WTC11 (cell line): ENCODE measurements around the gene GRK1. TPM values are rescaled to one million over a fixed set of nuclear protein-coding genes. Genes with fewer than 3 reads are reported as not detected.

ENCODE experiments used
- ATAC-seq: fragments of 200-7000 bp; cut with Tn5 transposase; 2 replicates; pipeline ENCODE4 v1.10.0; 2021; ENCODE audit warnings: mild to moderate bottlenecking, moderate library complexity
- CTCF ChIA-PET: fragments of 300-600 bp; sonication (Branson Sonifier 250); formaldehyde crosslinking; loops from one replicate; lab custom pipeline; 2021; ENCODE audit warnings: antibody characterized with exemption; lab: Charles Lee
- POLR2A ChIA-PET: fragments of 350-600 bp; sonication (Branson Sonifier 250); formaldehyde crosslinking; loops from one replicate; lab custom pipeline; 2021; ENCODE audit warnings: antibody characterized with exemption; lab: Charles Lee
- DNase-seq: peaks from one replicate; pipeline ENCODE4 v3.0.0; 2021; ENCODE audit warnings: low spot score
- H3K27ac Mint-ChIP-seq: 2 replicates; pipeline ENCODE4 v1.8.0; 2021; ENCODE audit warnings: mixed read lengths
- H3K27me3 Mint-ChIP-seq: 2 replicates; pipeline ENCODE4 v1.8.0; 2021; ENCODE audit warnings: low read depth, mild to moderate bottlenecking, moderate library complexity, mixed read lengths
- H3K36me3 Mint-ChIP-seq: 2 replicates; pipeline ENCODE4 v1.8.0; 2021; ENCODE audit warnings: mixed read lengths
- H3K4me1 Mint-ChIP-seq: 2 replicates; pipeline ENCODE4 v1.8.0; 2022; ENCODE audit warnings: mixed read lengths
- H3K4me3 Mint-ChIP-seq: 2 replicates; pipeline ENCODE4 v1.8.0; 2021; ENCODE audit warnings: mild to moderate bottlenecking, moderate library complexity, mixed read lengths
- H3K9me3 Mint-ChIP-seq: 2 replicates; pipeline ENCODE4 v1.8.0; 2021; ENCODE audit warnings: mixed read lengths
- AR ChIP-seq: fragments of 250-450 bp; sonication (Bioruptor Pico); IDR thresholded peaks from 2 replicates; pipeline ENCODE4 v1.9.0; 2021; ENCODE audit warnings: mild to moderate bottlenecking
- CBFB ChIP-seq: sonication (generic); formaldehyde crosslinking; IDR thresholded peaks from 2 replicates; pipeline ENCODE4 v1.8.1; 2022; ENCODE audit warnings: mild to moderate bottlenecking, low read depth, missing genetic modification reagents
- E2F1 ChIP-seq: sonication (generic); formaldehyde crosslinking; IDR thresholded peaks from 2 replicates; pipeline ENCODE4 v1.8.0; 2022; ENCODE audit warnings: mild to moderate bottlenecking, missing genetic modification reagents
- E2F4 ChIP-seq: sonication (generic); formaldehyde crosslinking; IDR thresholded peaks from 2 replicates; pipeline ENCODE4 v1.8.1; 2022; ENCODE audit warnings: low read depth, mild to moderate bottlenecking, moderate library complexity, missing genetic modification reagents, borderline replicate concordance
- EMX1 ChIP-seq: fragments of 250-450 bp; sonication (Bioruptor Pico); IDR thresholded peaks from 2 replicates; pipeline ENCODE4 v1.8.0; 2021; ENCODE audit warnings: mild to moderate bottlenecking
- ETV6 ChIP-seq: sonication (generic); formaldehyde crosslinking; IDR thresholded peaks from 2 replicates; pipeline ENCODE4 v1.8.1; 2022; ENCODE audit warnings: mild to moderate bottlenecking, missing genetic modification reagents
- IRF2 ChIP-seq: sonication (generic); formaldehyde crosslinking; IDR thresholded peaks from 2 replicates; pipeline ENCODE4 v1.8.0; 2022; ENCODE audit warnings: low read depth, missing genetic modification reagents, borderline replicate concordance
- JUN ChIP-seq: sonication (generic); formaldehyde crosslinking; IDR thresholded peaks from 2 replicates; pipeline ENCODE4 v1.8.0; 2023; ENCODE audit warnings: mild to moderate bottlenecking, missing genetic modification reagents
- OVOL2 ChIP-seq: fragments of 250-450 bp; sonication (Bioruptor Pico); IDR thresholded peaks from 2 replicates; pipeline ENCODE4 v1.9.0; 2021; ENCODE audit warnings: mild to moderate bottlenecking, borderline replicate concordance
- RORB ChIP-seq: fragments of 250-450 bp; sonication (Bioruptor Pico); IDR thresholded peaks from 2 replicates; pipeline ENCODE4 v1.9.0; 2021; ENCODE audit warnings: mild to moderate bottlenecking
- ZBTB43 ChIP-seq: sonication (generic); formaldehyde crosslinking; IDR thresholded peaks from 2 replicates; pipeline ENCODE4 v1.8.1; 2023; ENCODE audit warnings: mild to moderate bottlenecking, missing genetic modification reagents
- ZNF219 ChIP-seq: sonication (generic); formaldehyde crosslinking; IDR thresholded peaks from 2 replicates; pipeline ENCODE4 v1.8.0; 2023; ENCODE audit warnings: missing genetic modification reagents, mild to moderate bottlenecking, borderline replicate concordance
- ZNF396 ChIP-seq: fragments of 250-450 bp; sonication (Bioruptor Pico); IDR thresholded peaks from 2 replicates; pipeline ENCODE4 v1.8.0; 2021; ENCODE audit warnings: mild to moderate bottlenecking, moderate library complexity, borderline replicate concordance
- ZSCAN18 ChIP-seq: fragments of 250-450 bp; sonication (Bioruptor Pico); IDR thresholded peaks from 2 replicates; pipeline ENCODE4 v2.1.2; 2022; ENCODE audit warnings: mild to moderate bottlenecking, moderate library complexity
- total RNA-seq: library from RNA; stranded (reverse); gene quantifications from 3 replicates; pipeline ENCODE4 v1.2.3, GENCODE V29; 2021

The GRK1 gene
- total RNA-seq, 1 experiment from 2014 or later, result 0.17 TPM

GRCh38 chr13:113646376-113646775 lies 20.6 kb upstream of the GRK1 start:
- ATAC-seq (no peak), DNase-seq (no peak)
- Mint-ChIP-seq H3K36me3 (peaks cover 25% of the 10 kb centered on the region), H3K27me3 (no peaks in the 10 kb centered on the region), H3K4me3 (no peak overlapping the region), H3K4me1 (no peaks in the 10 kb centered on the region; the same call in 1 of the 2 replicates), H3K9me3 (peaks cover 27% of the 10 kb centered on the region), H3K27ac (no peak overlapping the region)
- TF ChIP-seq IRF2 (no peak), ZNF219 (no peak), ZSCAN18 (CRISPR knock-in tag) (no peak), RORB (CRISPR knock-in tag) (no peak), ZNF396 (CRISPR knock-in tag) (no peak), JUN (no peak), CBFB (no peak), ETV6 (CRISPR knock-in tag) (no peak), E2F1 (CRISPR knock-in tag) (no peak)
- POLR2A ChIA-PET, result no interaction called here
- CTCF ChIA-PET, result no interaction called here

- POLR2A ChIA-PET, result no interaction called here
- TF ChIP-seq AR (CRISPR knock-in tag), result no peak
- TF ChIP-seq E2F4 (CRISPR knock-in tag), result no peak
- TF ChIP-seq JUN, result no peak
- no peak for TF ChIP-seq ZBTB43 (CRISPR knock-in tag)
- TF ChIP-seq OVOL2 (CRISPR knock-in tag), result no peak
- no peak for TF ChIP-seq EMX1 (CRISPR knock-in tag)
Observed at GRCh38 chr13:113646921-113647340, 20.1 kb upstream of the GRK1 start.

More at GRCh38 chr13:113646921-113647340, 20.1 kb upstream of the GRK1 start:
- peaks cover 24% of the 10 kb centered on the region for H3K9me3 Mint-ChIP-seq
- H3K36me3 Mint-ChIP-seq, result peaks cover 20% of the 10 kb centered on the region
- DNase-seq (peak; percentile 5), ATAC-seq (no peak)
- no peak overlapping the region for H3K4me3 Mint-ChIP-seq
- CTCF ChIA-PET, result no interaction called here
- no peaks in the 10 kb centered on the region for H3K27me3 Mint-ChIP-seq
- no peaks in the 10 kb centered on the region; the same call in 1 of the 2 replicates for H3K4me1 Mint-ChIP-seq
- H3K27ac Mint-ChIP-seq, result no peak overlapping the region
